Glomerular visceral epithelial cell (primary cell): ENCODE data around the gene SPEG.

Experiments used
- DNase-seq: peaks from one replicate; pipeline ENCODE4 v3.0.0-alpha.2; 2016; ENCODE audit errors: extremely low spot score

The SPEG gene

GRCh38 chr2:219496825-219497494 is 62.3 kb downstream of the SPEG start:
- no peak for DNase-seq

DNA sequence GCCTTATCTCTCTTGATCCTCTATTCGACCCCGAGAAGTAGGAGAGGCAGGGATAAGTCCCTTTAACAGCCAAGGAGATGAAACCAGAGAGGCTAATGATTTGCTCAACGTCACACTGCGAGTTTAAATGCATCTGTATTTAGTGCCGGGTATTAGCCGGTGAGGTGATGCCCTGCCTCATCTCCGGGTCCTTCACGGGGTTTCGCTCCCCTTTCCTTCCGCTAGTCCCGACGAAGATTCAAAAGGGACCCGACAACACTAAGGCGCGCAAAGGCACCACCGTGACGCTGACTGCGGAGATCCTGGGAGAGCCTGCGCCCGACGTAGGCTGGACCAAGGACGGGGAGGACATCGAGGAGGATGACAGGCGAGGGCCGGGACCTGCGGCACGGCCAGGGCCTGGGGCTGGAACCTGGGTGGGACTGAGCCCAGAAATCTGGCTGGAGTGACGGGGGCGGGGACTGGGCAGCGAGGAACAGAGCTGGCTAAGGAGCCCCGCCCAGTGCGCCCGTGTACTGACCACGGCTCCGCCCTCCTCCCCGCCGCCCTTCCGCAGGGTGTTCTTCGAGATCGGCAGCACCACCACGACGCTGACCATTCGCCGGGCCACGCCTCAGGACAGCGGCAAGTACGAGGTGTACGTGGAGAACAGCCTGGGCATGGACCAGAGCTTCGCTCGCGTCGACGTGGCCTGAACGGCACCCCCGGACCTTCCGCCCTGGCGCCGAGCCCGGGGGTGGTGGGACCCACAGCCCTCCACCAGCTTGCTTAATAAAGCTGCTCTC is 63.0 kb downstream of the SPEG start:
- peak; percentile 88 for DNase-seq

- DNase-seq = peak; percentile 99
These were observed 63.8 kb downstream of the SPEG start, which contains the start of gene GMPPA for GRCh38 chr2:219498280-219499057. Gene GMPPA, plus strand, starts transcription at chr2:219498891. Its CDS starts 1,085 bp downstream, at chr2:219499976.

DNA sequence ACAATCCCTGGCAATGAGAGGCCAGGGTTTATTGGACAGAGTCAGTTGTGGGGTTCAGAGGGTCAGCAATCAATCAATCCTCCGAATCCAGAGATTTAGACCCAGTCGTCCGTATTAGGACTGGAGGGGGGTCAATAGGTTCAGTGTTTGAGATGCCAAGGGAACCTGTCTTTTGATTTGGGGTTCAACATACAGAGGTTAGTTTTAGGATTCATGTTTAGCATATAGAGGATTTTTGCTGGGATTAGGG is 64.3 kb downstream of the SPEG start:
- DNase-seq = no peak

DNA sequence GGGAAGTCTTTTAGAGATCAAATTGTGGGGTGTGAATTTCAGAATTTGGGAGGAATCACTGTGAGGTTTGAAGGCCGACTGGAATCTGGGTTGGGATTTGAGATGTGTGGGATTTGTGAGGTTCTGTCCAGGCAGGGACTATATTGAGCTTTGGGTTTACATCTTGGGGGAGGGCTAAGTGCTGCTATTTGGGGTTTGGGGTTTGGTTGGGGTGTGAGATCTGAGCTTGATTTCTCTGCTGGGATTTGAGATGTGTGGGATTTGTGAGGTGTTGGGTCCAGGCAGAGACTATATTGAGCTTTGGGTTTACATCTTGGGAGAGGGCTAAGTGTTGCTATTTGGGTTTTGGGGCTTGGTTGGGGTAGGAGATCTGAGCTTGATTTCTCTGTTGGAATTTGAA is 64.9 kb downstream of the SPEG start:
- DNase-seq = no peak

DNA sequence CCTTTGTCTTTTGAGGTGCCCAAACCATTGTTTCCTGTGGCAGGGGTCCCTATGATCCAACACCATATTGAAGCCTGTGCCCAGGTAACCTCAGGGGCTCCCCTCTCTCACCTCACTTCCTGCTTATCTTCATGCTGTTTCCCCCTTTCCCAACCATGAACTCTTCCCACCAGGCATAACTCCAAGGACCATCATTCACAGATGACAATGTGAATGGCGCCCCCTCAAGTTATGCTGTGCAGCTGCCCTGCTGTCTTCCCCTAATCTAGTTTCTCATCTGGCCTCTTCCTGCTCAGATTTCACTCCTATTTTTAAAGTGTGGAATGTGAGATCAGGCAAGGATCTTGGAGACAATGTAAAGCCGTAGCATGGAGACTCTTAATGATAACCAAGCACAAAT is 65.5 kb downstream of the SPEG start:
- DNase-seq = peak; percentile 19

GRCh38 chr2:219501849-219502248 is 67.2 kb downstream of the SPEG start:
- DNase-seq = no peak

GRCh38 chr2:219502618-219503017 is 68.0 kb downstream of the SPEG start:
- DNase-seq = no peak

- DNase-seq = no peak
These were observed 70.9 kb downstream of the SPEG start for GRCh38 chr2:219505585-219505984.

GRCh38 chr2:219506153-219506801 is 71.6 kb downstream of the SPEG start:
- no peak for DNase-seq

DNA sequence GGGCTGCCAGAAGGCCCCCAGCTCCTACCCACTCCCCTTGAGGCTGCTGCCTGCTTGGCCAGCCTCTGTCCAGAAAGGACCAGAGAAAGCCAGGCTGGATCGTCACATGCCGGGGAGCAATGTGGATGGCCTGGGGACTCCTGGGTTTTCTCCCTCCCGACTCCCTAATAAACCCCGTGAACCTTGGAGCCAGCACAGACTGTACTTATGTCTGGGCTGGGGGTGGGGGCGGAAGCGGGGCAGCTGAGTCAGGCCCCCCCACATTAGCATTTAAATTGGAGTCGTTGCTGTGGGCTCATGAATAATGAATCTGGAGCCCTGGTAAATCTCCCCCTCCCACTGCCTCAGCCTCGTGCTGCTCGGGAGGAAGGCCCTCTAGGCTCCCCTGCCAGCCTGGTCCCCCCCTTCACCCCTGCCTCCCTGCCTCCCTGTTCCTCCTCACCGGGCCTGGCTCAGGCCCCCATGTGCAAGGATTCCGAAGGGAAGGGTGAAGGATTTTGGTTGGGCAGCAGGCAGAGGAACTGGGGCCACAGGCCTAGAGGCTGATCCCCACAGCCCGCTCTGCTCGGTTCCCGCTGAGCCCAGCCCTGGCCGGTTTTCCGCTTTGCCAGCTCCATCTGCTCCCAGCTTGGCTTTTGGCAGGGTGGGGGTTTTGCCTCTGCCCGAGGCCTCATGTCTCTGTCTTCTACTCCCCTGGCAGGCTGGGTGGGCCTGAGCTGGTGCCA is 72.3 kb downstream of the SPEG start:
- DNase-seq = no peak

- no peak for DNase-seq
These were observed 73.2 kb downstream of the SPEG start for GRCh38 chr2:219507581-219508443.

DNA sequence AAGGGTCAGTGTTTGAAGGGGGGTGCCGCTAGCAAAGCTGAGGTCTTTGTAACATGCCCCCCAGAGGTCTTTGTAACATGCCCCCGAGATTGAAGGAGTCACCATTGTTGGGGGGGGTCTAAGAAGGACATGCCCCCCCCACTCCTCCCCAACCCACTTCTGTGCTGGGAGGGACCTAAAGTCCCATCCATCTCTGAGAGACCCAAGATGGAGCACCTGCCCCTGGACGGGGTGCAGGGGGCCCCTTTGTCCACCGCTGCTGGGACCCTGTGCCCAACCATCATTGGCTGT is 73.7 kb downstream of the SPEG start:
- no peak for DNase-seq

- DNase-seq = no peak
These were observed 74.5 kb downstream of the SPEG start for GRCh38 chr2:219508971-219509779.

- peak; percentile 56 for DNase-seq
These were observed 75.3 kb downstream of the SPEG start for GRCh38 chr2:219509780-219510511.

- no peak for DNase-seq
These were observed 76.0 kb downstream of the SPEG start for GRCh38 chr2:219510512-219511135.

- DNase-seq = no peak
These were observed 77.1 kb downstream of the SPEG start for GRCh38 chr2:219511547-219512325.
